Activated CD4-positive, alpha-beta T cell treated with anti-CD3 and anti-CD28 coated beads, Interleukin-2, amount 50 U/mL, for 1 hour (primary cell): ENCODE measurements around the gene EPN3.

Source experiments
- DNase-seq: peaks from one replicate; pipeline ENCODE4 v3.0.0-alpha.2; 2020

The EPN3 gene

GRCh38 chr17:50550661-50551432, 18.3 kb downstream of the EPN3 start:
- no peak for DNase-seq

- no peak for DNase-seq
These were observed 18.9 kb downstream of the EPN3 start for GRCh38 chr17:50551433-50551815.

GRCh38 chr17:50551884-50552283, 19.3 kb downstream of the EPN3 start:
- DNase-seq: no peak

GRCh38 chr17:50554201-50554600, 21.7 kb downstream of the EPN3 start:
- DNase-seq: no peak

- DNase-seq: no peak
These were observed 24.3 kb downstream of the EPN3 start for GRCh38 chr17:50556803-50557202.

GRCh38 chr17:50557630-50558029, 25.1 kb downstream of the EPN3 start:
- DNase-seq: no peak

- DNase-seq: no peak
These were observed 25.6 kb downstream of the EPN3 start for GRCh38 chr17:50558091-50558490.

GRCh38 chr17:50558581-50558940, 26.0 kb downstream of the EPN3 start:
- DNase-seq: no peak

- no peak for DNase-seq
These were observed 26.5 kb downstream of the EPN3 start for GRCh38 chr17:50558941-50559614.

GRCh38 chr17:50559674-50560184, 27.2 kb downstream of the EPN3 start:
- no peak for DNase-seq

GRCh38 chr17:50560185-50560824, 27.8 kb downstream of the EPN3 start, which contains the start of gene CACNA1G:
Gene CACNA1G, plus strand, starts transcription at chr17:50560715. Its CDS starts 745 bp downstream, at chr17:50561460.
- peak; percentile 88 for DNase-seq

- DNase-seq: no peak
These were observed 28.6 kb downstream of the EPN3 start for GRCh38 chr17:50560931-50561745.

- no peak for DNase-seq
These were observed 29.2 kb downstream of the EPN3 start for GRCh38 chr17:50561746-50562141.

- DNase-seq: no peak
These were observed 29.9 kb downstream of the EPN3 start for GRCh38 chr17:50562242-50563091.

GRCh38 chr17:50563092-50563511, 30.6 kb downstream of the EPN3 start:
- no peak for DNase-seq

GRCh38 chr17:50564916-50565315, 32.4 kb downstream of the EPN3 start:
- no peak for DNase-seq

- no peak for DNase-seq
These were observed 33.1 kb downstream of the EPN3 start for GRCh38 chr17:50565402-50566350.

GRCh38 chr17:50566886-50567285, 34.4 kb downstream of the EPN3 start:
- DNase-seq: no peak

- DNase-seq: no peak
These were observed 36.1 kb downstream of the EPN3 start for GRCh38 chr17:50568659-50569058.

GRCh38 chr17:50569592-50569991, 37.1 kb downstream of the EPN3 start:
- no peak for DNase-seq

- no peak for DNase-seq
These were observed 37.5 kb downstream of the EPN3 start for GRCh38 chr17:50570032-50570431.
